Measurements from ENCODE around the gene LUC7L.

The LUC7L gene

DNA sequence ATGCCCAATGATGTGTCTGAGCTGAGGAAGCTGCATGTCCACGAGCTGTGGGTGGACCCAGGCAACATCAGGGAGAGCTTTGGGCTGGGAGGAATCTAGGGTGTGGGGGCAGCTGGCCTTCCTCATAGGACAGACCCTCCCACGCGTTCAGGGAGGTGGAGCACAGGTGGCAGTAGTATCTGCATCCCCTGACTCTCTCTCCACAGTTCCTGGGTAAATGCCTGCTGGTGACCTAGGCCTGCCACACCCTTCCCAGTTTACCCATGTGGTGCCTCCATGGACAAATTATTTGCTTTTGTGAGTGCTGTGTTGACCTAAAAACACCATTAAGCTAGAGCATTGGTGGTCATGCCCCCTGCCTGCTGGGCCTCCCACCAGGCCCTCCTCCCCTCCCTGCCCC, 60.2 kb downstream of the LUC7L start:
- DNase-seq (ENCODE audit: low spot score): no peak
- in situ Hi-C loops (cut with MboI; ENCODE audit: low sequenced_read_pairs, unreplicated experiment): no loop called here
- no peak for TF ChIP-seq CTCF (IDR thresholded peaks at IDR 0.05; ENCODE audit: borderline replicate concordance, control extremely low read depth, extremely low read depth, insufficient read depth, missing control alignments)

- DNase-seq (ENCODE audit: low spot score): no peak
- in situ Hi-C loops (cut with MboI; ENCODE audit: low sequenced_read_pairs, unreplicated experiment): no loop called here
- no peak for TF ChIP-seq CTCF (IDR thresholded peaks at IDR 0.05; ENCODE audit: borderline replicate concordance, control extremely low read depth, extremely low read depth, insufficient read depth, missing control alignments)
Observed at GRCh38 chr16:168424-168823, 60.8 kb downstream of the LUC7L start.

DNA sequence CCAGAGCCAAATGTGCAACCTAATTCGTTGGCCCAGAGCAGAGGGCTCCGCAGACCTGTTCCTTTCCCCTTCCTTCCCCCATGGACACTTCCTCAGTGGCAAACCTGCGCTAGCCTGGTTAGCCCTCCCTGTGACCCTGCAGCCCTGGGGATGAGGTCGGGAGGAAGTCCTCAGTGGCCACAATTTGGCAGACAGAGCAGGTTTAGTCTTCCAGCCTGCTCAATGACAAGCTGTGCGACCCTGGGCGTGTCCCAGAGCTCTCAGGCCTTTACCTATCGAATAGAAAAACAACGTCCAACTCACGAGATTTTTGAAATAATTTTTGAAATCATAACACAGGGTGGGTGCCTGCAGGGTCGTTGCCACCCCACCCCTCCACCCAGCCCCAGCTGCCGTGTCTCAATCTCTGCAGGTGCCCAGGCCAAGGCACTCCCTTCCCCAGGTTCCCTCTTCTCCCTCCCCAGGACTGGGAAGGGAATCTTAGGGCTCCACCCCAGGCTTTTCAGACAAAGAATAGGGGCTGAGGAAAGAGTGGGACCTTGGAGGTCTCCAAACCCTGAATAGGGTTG, 62.0 kb downstream of the LUC7L start:
- in situ Hi-C loops (cut with MboI; ENCODE audit: low sequenced_read_pairs, unreplicated experiment): no loop called here
- no peak for TF ChIP-seq CTCF (IDR thresholded peaks at IDR 0.05; ENCODE audit: borderline replicate concordance, control extremely low read depth, extremely low read depth, insufficient read depth, missing control alignments)
- DNase-seq (ENCODE audit: low spot score): no peak

DNA sequence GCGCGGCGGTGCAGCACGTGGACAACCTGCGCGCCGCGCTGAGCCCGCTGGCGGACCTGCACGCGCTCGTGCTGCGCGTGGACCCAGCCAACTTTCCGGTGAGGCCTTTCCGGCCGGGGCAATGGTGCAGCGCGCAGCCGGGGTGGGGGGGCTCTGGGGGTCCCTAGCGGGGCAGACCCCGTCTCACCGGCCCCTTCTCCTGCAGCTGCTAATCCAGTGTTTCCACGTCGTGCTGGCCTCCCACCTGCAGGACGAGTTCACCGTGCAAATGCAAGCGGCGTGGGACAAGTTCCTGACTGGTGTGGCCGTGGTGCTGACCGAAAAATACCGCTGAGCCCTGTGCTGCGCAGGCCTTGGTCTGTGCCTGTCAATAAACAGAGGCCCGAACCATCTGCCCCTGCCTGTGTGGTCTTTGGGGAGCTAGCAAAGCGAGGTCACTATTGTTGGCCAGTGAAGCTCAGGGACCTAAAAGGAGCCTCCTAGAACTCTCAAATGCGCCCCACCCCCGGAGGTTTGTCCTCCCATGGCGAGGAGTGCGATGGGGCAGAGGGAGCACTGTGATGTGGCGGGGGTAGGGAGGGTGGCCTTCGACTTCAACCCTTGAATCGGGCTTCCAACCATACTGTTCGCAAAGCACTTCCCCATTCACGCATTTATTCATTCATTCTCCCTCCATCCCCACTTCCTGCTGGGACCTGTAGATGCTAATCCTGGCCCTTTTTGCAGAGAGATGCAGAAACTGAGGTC, 62.7 kb downstream of the LUC7L start:
- DNase-seq (ENCODE audit: low spot score): no peak
- in situ Hi-C loops (cut with MboI; ENCODE audit: low sequenced_read_pairs, unreplicated experiment): no loop called here
- no peak for TF ChIP-seq CTCF (IDR thresholded peaks at IDR 0.05; ENCODE audit: borderline replicate concordance, control extremely low read depth, extremely low read depth, insufficient read depth, missing control alignments)

DNA sequence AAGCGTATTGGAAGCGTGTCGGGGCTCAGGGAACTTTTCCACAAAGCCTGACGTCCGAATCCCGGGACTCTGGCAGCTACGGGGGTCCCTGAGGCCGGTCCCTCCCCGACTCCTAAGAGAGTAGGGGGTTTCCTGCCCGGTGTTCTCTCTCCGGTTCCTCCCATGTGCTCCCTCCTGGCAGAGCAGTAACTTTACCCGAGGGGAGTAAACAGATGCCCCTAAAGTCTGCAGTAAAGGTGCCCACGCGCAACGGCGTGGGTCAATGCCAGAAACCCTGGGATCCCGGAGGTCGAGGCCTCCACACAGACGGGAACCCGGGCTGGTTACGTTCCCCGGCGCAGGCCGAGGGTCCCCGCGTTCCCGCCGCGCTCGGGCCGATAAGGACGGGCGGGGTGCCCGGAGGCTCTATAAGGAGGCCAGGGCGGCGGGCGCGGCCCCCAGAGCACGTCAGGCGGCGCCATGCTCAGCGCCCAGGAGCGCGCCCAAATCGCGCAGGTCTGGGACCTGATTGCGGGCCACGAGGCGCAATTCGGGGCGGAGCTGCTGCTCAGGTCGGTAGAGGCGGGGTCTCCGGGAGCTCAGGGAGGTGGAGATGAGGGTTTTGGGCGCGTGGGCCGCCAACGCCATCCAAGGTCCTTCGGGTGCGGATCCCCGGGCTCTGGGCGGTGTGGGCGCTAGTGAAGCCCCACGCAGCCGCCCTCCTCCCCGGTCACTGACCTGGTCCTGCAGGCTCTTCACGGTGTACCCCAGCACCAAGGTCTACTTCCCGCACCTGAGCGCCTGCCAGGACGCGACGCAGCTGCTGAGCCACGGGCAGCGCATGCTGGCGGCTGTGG, 63.5 kb downstream of the LUC7L start, which contains the start of gene HBM:
Gene HBM, plus strand, starts transcription at position 440 of the 836 bp plus-strand sequence. Its CDS starts 20 bp downstream, at position 460.
- in situ Hi-C loops (cut with MboI; ENCODE audit: low sequenced_read_pairs, unreplicated experiment): no loop called here

More for the DNA sequence above, 63.5 kb downstream of the LUC7L start, which contains the start of gene HBM:
- TF ChIP-seq CTCF (IDR thresholded peaks at IDR 0.05; ENCODE audit: borderline replicate concordance, control extremely low read depth, extremely low read depth, insufficient read depth, missing control alignments): no peak
- no peak for DNase-seq (ENCODE audit: low spot score)

Data from GM13976 (cell line).